ENCODE results near the gene KIAA0825.

Gene KIAA0825

GRCh38 chr5:94243612-94244011, 374.8 kb downstream of the KIAA0825 start:
- no peak overlapping the region for H2AFZ ChIP-seq (ENCODE audit: low read depth, low read length)
- TF ChIP-seq CTCF (IDR thresholded peaks at IDR 0.05; ENCODE audit: low read depth, low read length) (no peak), EZH2phosphoT487 (IDR thresholded peaks at IDR 0.05; ENCODE audit: low read depth) (no peak)
- no peak overlapping the region for H3K4me3 ChIP-seq (ENCODE audit: low read length)
- H3K27me3 ChIP-seq (ENCODE audit: low read depth, low read length): no peaks in the 10 kb centered on the region
- H4K20me1 ChIP-seq (ENCODE audit: insufficient read depth, low read length): no peaks in the 10 kb centered on the region
- H3K4me2 ChIP-seq (ENCODE audit: low read length): no peak overlapping the region
- no peaks in the 10 kb centered on the region for H3K79me2 ChIP-seq (ENCODE audit: low read length)
- H3K9ac ChIP-seq (ENCODE audit: low read length): no peak overlapping the region
- H3K36me3 ChIP-seq (replicated peaks; ENCODE audit: low read depth, low read length): no peaks in the 10 kb centered on the region
- H3K9me3 ChIP-seq (ENCODE audit: insufficient read depth, low read length): no peaks in the 10 kb centered on the region
- no peaks in the 10 kb centered on the region for H3K4me1 ChIP-seq (ENCODE audit: low read length)
- H3K27ac ChIP-seq (ENCODE audit: low read length): no peak overlapping the region

DNA sequence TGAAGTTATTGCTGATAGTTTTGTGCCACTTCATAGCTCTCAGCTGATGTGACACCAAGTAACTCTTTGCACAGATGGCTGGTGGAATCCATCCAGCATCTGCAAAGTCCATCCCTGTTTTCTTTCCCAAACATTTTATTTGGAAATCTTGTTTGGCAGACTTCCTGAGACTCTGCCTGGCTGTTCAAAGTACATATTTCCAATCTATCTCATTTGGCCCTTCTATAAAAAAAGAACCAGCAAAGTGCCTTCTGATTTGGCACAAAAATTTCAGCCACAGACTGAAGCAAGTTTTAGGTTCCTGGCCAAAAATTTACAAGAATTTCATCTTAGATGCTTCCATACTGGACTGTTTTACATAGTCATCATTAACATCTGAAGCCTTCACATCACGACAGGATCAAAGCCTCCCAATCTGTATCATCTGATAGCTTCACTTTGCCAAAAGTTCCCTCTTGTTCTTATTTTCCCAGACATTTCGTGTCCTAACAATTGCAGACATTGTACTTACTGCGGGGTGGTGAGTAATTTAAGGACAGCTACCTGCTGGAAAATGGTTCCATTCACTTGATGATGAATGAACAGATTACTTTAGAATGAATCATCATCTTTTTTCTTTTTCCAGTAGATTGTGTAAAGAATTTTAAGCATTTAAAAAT, 377.3 kb downstream of the KIAA0825 start:
- Histone ChIP-seq H3K4me1 (ENCODE audit: low read length) (no peaks in the 10 kb centered on the region), H3K27me3 (ENCODE audit: low read depth, low read length) (no peaks in the 10 kb centered on the region), H3K9ac (ENCODE audit: low read length) (no peak overlapping the region), H3K4me3 (ENCODE audit: low read length) (no peak overlapping the region), H3K36me3 (replicated peaks; ENCODE audit: low read depth, low read length) (no peaks in the 10 kb centered on the region), H3K4me2 (ENCODE audit: low read length) (no peak overlapping the region), H2AFZ (ENCODE audit: low read depth, low read length) (no peak overlapping the region), H3K9me3 (ENCODE audit: insufficient read depth, low read length) (no peaks in the 10 kb centered on the region), H3K79me2 (ENCODE audit: low read length) (no peaks in the 10 kb centered on the region), H4K20me1 (ENCODE audit: insufficient read depth, low read length) (no peaks in the 10 kb centered on the region), H3K27ac (ENCODE audit: low read length) (no peak overlapping the region)
- TF ChIP-seq EZH2phosphoT487 (IDR thresholded peaks at IDR 0.05; ENCODE audit: low read depth): no peak
- TF ChIP-seq CTCF (IDR thresholded peaks at IDR 0.05; ENCODE audit: low read depth, low read length): no peak

DNA sequence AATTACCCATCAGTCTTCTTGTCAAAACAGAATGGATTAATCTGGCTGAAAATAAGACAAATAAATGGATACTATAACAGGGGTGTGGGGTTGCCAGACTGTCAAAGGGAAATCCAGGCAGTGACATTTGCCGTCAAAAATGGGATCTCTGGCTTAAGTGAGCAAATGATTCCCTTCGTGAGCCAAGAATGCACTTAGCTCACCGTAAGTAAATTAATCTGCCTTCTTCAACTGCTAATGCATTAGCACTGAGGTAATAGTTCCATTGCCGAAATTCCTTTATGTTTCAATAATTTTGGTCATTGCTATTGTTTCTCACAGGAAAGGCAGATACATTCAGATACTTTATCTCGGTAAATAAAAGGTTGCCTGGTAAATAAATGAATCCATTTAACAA, 377.8 kb downstream of the KIAA0825 start:
- H3K27ac ChIP-seq (ENCODE audit: low read length): no peak overlapping the region

GRCh38 chr5:94240134-94240533, 378.3 kb downstream of the KIAA0825 start:
- no peaks in the 10 kb centered on the region for H3K27me3 ChIP-seq (ENCODE audit: low read depth, low read length)
- TF ChIP-seq CTCF (IDR thresholded peaks at IDR 0.05; ENCODE audit: low read depth, low read length) (no peak), EZH2phosphoT487 (IDR thresholded peaks at IDR 0.05; ENCODE audit: low read depth) (no peak)
- no peaks in the 10 kb centered on the region for H3K4me1 ChIP-seq (ENCODE audit: low read length)
- no peaks in the 10 kb centered on the region for H3K9me3 ChIP-seq (ENCODE audit: insufficient read depth, low read length)
- H3K4me2 ChIP-seq (ENCODE audit: low read length): no peak overlapping the region
- no peaks in the 10 kb centered on the region for H4K20me1 ChIP-seq (ENCODE audit: insufficient read depth, low read length)
- no peak overlapping the region for H2AFZ ChIP-seq (ENCODE audit: low read depth, low read length)
- no peak overlapping the region for H3K4me3 ChIP-seq (ENCODE audit: low read length)
- H3K79me2 ChIP-seq (ENCODE audit: low read length): no peaks in the 10 kb centered on the region
- H3K9ac ChIP-seq (ENCODE audit: low read length): no peak overlapping the region
- no peak overlapping the region for H3K27ac ChIP-seq (ENCODE audit: low read length)
- H3K36me3 ChIP-seq (replicated peaks; ENCODE audit: low read depth, low read length): no peaks in the 10 kb centered on the region

More for the DNA sequence above, 377.8 kb downstream of the KIAA0825 start:
- H3K9ac ChIP-seq (ENCODE audit: low read length): no peak overlapping the region
- TF ChIP-seq EZH2phosphoT487 (IDR thresholded peaks at IDR 0.05; ENCODE audit: low read depth) (no peak), CTCF (IDR thresholded peaks at IDR 0.05; ENCODE audit: low read depth, low read length) (no peak)
- H3K4me3 ChIP-seq (ENCODE audit: low read length): no peak overlapping the region
- H3K9me3 ChIP-seq (ENCODE audit: insufficient read depth, low read length): no peaks in the 10 kb centered on the region
- no peaks in the 10 kb centered on the region for H3K79me2 ChIP-seq (ENCODE audit: low read length)
- no peak overlapping the region for H3K4me2 ChIP-seq (ENCODE audit: low read length)
- no peaks in the 10 kb centered on the region for H3K4me1 ChIP-seq (ENCODE audit: low read length)
- no peaks in the 10 kb centered on the region for H3K27me3 ChIP-seq (ENCODE audit: low read depth, low read length)
- H3K36me3 ChIP-seq (replicated peaks; ENCODE audit: low read depth, low read length): no peaks in the 10 kb centered on the region
- no peaks in the 10 kb centered on the region for H4K20me1 ChIP-seq (ENCODE audit: insufficient read depth, low read length)
- no peak overlapping the region for H2AFZ ChIP-seq (ENCODE audit: low read depth, low read length)
